Fibroblast of the aortic adventitia (primary cell): ENCODE measurements around the gene FBN2. TPM values are rescaled to one million over a fixed set of nuclear protein-coding genes. Genes with fewer than 3 reads are reported as not detected.

Experiments
- DNase-seq: peaks from one replicate; pipeline ENCODE4 v3.0.0-alpha.2; 2010; ENCODE audit warnings: low read depth
- H3K4me3 ChIP-seq: 2 replicates; pipeline ENCODE4 v1.5.1; 2011; ENCODE audit warnings: low read depth, mild to moderate bottlenecking, control low read depth, low read length, moderate library complexity
- CTCF ChIP-seq: IDR thresholded peaks from 2 replicates; pipeline ENCODE4 v1.5.1; 2011; ENCODE audit warnings: mild to moderate bottlenecking, low read length, control low read depth, inconsistent platforms; ENCODE audit not compliant: insufficient read depth
- total RNA-seq: library from RNA; depleted of rRNA; stranded (reverse); fragments of >200 nt; gene quantifications from 2 replicates; pipeline ENCODE4 v1.2.3, GENCODE V29; 2012; ENCODE audit warnings: low replicate concordance

Gene FBN2
- total RNA-seq, 1 donor = 19.8 TPM

DNA sequence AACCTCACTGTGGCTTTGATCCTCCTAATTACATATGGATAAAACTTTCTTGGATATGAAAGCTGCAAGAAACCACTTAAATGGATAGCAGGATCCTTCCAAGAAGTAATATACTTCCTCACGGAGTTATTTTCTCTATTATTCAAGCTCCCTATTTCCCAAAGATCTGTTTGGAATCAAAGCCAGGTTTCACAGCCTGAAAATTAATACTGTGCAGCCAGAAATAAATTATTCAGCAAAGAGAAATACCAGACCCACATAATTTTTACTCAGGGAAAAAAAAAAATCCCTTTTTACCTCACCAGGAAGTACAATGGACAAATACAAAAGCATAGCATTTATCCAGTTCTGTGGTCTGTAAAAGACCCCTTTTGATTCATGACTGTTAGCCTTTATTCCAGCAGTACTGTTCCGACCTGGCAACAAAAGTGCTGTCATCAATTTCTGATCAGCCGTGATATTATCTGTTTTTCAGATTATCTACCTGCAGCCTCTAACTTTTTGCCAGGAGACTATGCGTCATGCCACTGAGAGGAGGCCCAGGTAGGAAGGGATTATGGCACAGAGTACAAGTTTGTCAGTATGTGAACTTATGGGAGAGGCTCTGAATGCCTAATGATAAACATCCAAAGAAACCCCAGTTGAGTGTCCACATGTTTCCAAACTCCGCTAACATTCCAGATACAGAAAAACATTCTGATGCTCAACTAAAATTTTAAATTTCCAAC is 57.0 kb downstream of the FBN2 start:
- H3K4me3 ChIP-seq = no peak overlapping the region
- DNase-seq = no peak
- TF ChIP-seq CTCF = no peak

GRCh38 chr5:128480158-128480557 is 57.9 kb downstream of the FBN2 start:
- H3K4me3 ChIP-seq = no peak overlapping the region
- no peak for TF ChIP-seq CTCF
- DNase-seq = no peak

DNA sequence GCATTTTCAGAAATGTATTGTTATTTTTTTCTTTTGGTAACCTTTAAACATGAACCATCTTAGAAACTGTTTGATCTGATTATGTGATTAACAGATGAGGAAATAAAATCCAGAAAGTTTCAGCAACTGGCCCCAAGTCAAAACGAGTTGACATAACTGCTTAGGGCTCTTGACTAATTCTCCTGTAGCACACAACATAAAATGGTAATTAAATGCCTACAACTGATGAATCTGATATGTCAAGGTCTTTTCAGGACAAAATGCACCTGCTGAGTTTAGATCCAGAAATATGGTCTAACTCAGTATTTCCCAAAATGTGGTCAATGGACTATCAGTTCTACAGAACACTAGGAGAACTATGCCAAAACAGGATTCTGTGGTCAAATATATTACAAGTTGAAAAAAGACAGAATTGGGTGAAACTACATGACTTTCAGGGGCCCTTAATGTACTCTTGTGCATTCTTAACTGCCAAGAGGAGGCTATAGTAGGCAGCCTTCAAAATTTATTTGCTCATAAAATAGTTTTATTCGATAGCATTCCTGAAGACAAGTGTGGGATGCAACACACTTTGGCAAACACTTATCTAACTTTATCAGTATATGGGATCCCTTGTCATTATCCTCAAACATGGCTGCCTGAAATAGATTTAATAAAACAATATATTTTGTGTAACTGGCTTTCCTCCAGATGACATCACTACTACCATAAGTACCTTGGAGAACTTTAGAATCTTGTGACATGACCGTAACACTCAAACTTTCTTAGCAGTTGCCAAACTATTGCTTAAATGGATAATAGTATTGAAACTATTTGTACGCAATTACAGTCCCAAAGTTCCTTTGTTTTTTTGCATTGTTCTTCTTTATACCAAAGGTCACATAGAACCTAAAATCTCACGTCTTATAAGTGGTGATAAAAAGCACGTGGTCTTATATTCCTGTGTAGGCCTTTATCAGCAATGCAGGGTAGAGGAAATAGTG is 59.4 kb downstream of the FBN2 start:
- no peak for TF ChIP-seq CTCF
- no peak for DNase-seq
- no peak overlapping the region for H3K4me3 ChIP-seq

DNA sequence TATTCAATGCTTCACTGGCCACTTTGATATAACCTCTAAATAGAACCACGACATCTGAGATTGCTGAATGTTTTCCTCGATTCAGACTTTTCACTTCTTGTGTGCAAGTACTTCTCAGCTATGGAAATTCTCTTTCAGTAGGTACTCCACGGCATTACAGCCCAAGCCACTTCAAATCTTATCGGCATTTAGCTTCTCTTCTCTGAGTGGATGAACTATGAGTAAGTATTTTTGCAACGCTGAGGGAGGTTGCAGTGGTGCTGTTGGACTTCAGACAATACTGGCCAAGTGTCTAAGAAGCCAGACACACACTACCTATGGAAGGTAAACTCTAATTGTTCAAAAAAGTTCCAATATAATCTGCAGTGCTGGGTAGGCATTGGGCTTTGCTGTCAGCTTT is 60.1 kb downstream of the FBN2 start:
- DNase-seq = no peak
- H3K4me3 ChIP-seq = no peak overlapping the region
- TF ChIP-seq CTCF = no peak

DNA sequence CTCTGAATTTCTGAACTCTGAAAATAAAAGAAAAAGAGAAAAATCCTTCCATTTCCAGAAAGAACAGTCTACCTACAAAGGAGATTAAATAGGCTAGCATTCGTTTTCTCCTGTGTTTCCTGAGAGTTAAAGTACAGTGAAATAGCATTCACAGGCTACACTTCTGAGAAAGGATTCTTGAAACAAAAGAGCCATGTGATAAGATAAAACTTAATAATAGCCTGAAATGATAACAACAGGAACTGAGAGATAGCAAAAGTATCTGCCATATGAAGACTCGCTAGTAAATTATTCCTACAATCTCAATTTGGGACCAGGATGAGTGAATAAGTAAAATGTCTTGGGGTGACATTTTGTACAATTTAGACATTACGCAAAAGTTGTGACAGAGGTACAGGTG is 62.4 kb downstream of the FBN2 start:
- DNase-seq = no peak
- no peak for TF ChIP-seq CTCF
- H3K4me3 ChIP-seq = no peak overlapping the region

DNA sequence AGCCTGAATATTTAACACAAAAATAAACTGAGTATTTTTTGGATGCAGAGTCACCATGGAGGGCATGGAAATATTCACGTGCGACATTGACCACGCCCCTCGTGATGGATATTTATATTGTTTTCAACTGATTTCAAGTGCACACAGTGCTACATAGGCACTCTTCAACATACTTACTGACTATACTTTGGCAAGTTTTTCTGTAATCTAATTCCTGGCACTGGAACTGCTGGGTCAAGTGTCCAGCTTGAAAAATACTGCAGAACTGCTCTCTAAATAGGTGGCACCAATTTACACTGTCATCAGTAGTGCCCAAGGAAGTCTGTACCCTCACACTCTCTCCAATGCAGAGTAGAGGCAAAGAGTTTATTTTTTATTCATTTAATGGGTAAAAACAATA is 65.1 kb downstream of the FBN2 start:
- no peak for DNase-seq
- no peak for TF ChIP-seq CTCF

More for the DNA sequence above, 65.1 kb downstream of the FBN2 start:
- H3K4me3 ChIP-seq = no peak overlapping the region
